ENCODE data around the gene CHRNA4. TPM values are rescaled to one million over a fixed set of nuclear protein-coding genes. Genes with fewer than 3 reads are reported as not detected.

The CHRNA4 gene
- total RNA-seq, 1 experiment from 2014 or later, result 0.11 TPM

DNA sequence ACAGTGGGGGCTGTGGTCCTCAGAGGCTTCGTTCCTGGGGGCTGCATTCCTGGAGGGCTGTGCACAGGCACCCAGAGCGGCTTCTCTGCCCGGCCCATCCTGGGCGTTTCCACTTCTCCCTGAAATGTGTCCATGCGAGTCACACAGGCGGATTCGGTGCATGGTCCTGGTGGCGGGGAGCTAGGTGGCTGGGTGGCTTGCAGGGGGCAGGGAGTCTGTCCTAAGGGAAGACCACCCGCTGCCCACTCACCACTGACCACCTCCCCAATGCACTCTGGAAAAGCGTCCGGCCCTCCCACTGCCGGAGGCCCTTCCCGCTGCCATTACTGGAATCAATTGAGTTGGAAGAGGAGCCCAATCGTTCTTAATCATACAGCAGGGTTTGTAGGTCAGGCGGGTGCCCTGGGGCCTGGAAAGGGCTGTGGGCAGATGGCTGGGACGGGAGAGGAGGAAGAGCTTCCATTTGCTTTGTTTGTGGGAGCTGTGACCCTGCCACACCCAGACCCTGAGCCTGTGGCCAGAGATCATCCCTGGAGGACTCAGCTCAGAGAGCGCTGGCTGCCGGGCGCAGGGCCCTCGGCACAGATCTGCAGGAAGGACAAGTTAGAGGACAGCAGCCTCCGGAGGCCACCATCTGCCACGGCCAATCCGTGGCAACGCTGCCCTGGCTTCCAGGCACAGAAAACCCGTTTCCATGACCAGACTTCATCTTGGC, 6.4 kb downstream of the CHRNA4 start:
- intact Hi-C loops (cut with micrococcal nuclease; ENCODE audit: unreplicated experiment), result no loop called here
- ChIA-PET CTCF (no interaction called here), POLR2A (no interaction called here)
- no peaks in the 10 kb centered on the region for H3K4me1 ChIP-seq
- H3K4me3 ChIP-seq (ENCODE audit: low read depth, low read length), result no peak overlapping the region
- H3K9me3 Mint-ChIP-seq (ENCODE audit: unreplicated experiment), result peaks cover 14% of the 10 kb centered on the region
- H3K9me3 ChIP-seq, result peaks cover 38% of the 10 kb centered on the region
- H3K36me3 Mint-ChIP-seq (ENCODE audit: insufficient read depth, unreplicated experiment), result no peaks in the 10 kb centered on the region
- no TSS peak for BruUV-seq (replicated peaks)
- no peaks in the 10 kb centered on the region for H3K4me1 Mint-ChIP-seq (ENCODE audit: low read depth, unreplicated experiment)
- H3K27me3 ChIP-seq (replicated peaks; ENCODE audit: control insufficient read depth, insufficient read depth, low read length), result no peaks in the 10 kb centered on the region
- H3K27ac Mint-ChIP-seq (ENCODE audit: unreplicated experiment), result no peak overlapping the region
- no peak for DNase-seq
- peaks cover 3% of the 10 kb centered on the region for H3K27me3 Mint-ChIP-seq (ENCODE audit: insufficient read depth, unreplicated experiment)
- TF ChIP-seq, protein P1, sequence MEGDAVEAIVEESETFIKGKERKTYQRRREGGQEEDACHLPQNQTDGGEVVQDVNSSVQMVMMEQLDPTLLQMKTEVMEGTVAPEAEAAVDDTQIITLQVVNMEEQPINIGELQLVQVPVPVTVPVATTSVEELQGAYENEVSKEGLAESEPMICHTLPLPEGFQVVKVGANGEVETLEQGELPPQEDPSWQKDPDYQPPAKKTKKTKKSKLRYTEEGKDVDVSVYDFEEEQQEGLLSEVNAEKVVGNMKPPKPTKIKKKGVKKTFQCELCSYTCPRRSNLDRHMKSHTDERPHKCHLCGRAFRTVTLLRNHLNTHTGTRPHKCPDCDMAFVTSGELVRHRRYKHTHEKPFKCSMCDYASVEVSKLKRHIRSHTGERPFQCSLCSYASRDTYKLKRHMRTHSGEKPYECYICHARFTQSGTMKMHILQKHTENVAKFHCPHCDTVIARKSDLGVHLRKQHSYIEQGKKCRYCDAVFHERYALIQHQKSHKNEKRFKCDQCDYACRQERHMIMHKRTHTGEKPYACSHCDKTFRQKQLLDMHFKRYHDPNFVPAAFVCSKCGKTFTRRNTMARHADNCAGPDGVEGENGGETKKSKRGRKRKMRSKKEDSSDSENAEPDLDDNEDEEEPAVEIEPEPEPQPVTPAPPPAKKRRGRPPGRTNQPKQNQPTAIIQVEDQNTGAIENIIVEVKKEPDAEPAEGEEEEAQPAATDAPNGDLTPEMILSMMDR (IDR thresholded peaks at IDR 0.05; ENCODE audit: insufficient read depth in 1 of 2, low read depth in 1 of 2, low read length in 1 of 2, severe bottlenecking in 1 of 2, unreplicated experiment in 1 of 2), result no peak
- H3K4me3 Mint-ChIP-seq (ENCODE audit: unreplicated experiment), result no peak overlapping the region
- no peaks in the 10 kb centered on the region for H3K36me3 ChIP-seq (ENCODE audit: control insufficient read depth, insufficient read depth, low read length)

DNA sequence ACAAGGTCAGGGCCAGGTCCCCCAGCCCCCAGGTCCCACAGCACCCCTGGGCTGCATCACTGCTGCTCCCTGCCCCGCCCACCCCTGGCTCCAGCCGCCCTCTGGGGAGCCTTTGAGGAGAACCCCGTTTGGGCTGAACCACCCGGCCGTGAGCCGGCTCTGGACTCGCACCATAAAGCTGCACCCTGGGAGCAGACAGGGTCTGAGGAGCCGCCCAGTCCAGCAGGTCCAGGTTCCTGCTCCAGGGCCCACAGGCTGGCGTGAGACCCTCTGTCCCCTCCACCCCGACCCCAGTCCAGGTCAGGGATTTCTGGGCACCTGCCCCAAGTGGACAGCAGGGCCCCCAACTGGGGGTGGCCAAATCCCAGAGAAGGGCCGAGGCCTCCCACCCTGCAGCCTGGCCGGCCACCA, 8.3 kb downstream of the CHRNA4 start:
- Histone ChIP-seq H3K36me3 (ENCODE audit: control insufficient read depth, insufficient read depth, low read length) (no peaks in the 10 kb centered on the region), H3K4me1 (no peaks in the 10 kb centered on the region), H3K27me3 (replicated peaks; ENCODE audit: control insufficient read depth, insufficient read depth, low read length) (no peaks in the 10 kb centered on the region), H3K9me3 (peaks cover 38% of the 10 kb centered on the region), H3K4me3 (ENCODE audit: low read depth, low read length) (no peak overlapping the region)
- DNase-seq, result no peak
- Mint-ChIP-seq H3K27me3 (ENCODE audit: insufficient read depth, unreplicated experiment) (peaks cover 3% of the 10 kb centered on the region), H3K27ac (ENCODE audit: unreplicated experiment) (no peak overlapping the region), H3K4me3 (ENCODE audit: unreplicated experiment) (no peak overlapping the region), H3K36me3 (ENCODE audit: insufficient read depth, unreplicated experiment) (no peaks in the 10 kb centered on the region), H3K9me3 (ENCODE audit: unreplicated experiment) (peaks cover 14% of the 10 kb centered on the region), H3K4me1 (ENCODE audit: low read depth, unreplicated experiment) (no peaks in the 10 kb centered on the region)
- CTCF ChIA-PET, result no interaction called here
- POLR2A ChIA-PET, result no interaction called here
- intact Hi-C loops (cut with micrococcal nuclease; ENCODE audit: unreplicated experiment), result no loop called here
- TF ChIP-seq, protein P1 (IDR thresholded peaks at IDR 0.05; ENCODE audit: insufficient read depth in 1 of 2, low read depth in 1 of 2, low read length in 1 of 2, severe bottlenecking in 1 of 2, unreplicated experiment in 1 of 2), result no peak
- BruUV-seq (replicated peaks), result no TSS peak

DNA sequence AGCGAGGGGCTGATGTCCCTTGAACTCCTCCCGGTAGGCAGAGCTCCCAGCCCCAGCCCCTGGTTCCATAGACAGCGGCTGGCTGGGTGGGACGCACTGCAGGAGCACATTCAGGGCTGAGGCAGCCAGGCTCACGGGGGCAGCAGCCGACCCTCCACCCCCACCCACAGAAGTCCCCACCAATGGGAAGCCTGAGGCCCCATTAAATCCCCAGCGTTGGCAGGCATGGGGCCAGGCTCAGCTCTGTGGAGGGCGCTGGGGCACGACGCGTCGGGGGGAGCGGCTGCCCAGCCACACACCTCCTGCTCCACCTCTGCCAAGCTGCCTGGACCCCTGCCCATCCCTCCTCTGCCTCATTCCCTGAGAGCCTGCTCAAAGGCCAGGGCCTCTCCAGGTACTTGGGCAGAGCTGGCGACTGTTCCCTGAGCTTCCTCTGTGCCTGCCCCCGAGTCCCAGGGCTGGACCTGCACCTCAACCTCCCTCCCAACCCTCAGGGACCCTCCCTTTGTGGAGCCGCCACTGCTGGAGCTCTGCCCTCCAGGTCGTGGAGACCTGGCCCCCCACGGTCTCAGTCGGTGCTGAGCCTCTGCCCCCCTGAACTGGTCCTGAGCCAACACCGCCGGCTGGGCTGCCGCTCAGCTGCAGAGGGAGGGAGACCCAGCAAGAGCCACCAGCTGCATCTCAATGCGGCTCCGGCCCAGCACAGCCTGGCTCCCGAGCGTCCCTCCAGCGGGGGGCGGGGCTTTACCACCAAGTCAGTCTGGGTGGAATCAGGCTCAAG, 9.1 kb downstream of the CHRNA4 start:
- DNase-seq, result no peak
- ChIA-PET POLR2A (no interaction called here), CTCF (interaction anchor here (0.6 to 1.2 kb wide), 2 partner anchors 129 to 186 kb away, joined by 3 read pairs; no protein-coding TSS in a partner anchor)
- Mint-ChIP-seq H3K27ac (ENCODE audit: unreplicated experiment) (no peak overlapping the region), H3K4me3 (ENCODE audit: unreplicated experiment) (no peak overlapping the region), H3K9me3 (ENCODE audit: unreplicated experiment) (peaks cover 14% of the 10 kb centered on the region), H3K36me3 (ENCODE audit: insufficient read depth, unreplicated experiment) (no peaks in the 10 kb centered on the region), H3K4me1 (ENCODE audit: low read depth, unreplicated experiment) (no peaks in the 10 kb centered on the region), H3K27me3 (ENCODE audit: insufficient read depth, unreplicated experiment) (peaks cover 3% of the 10 kb centered on the region)
- intact Hi-C loops (cut with micrococcal nuclease; ENCODE audit: unreplicated experiment), result no loop called here
- no peaks in the 10 kb centered on the region for H3K27me3 ChIP-seq (replicated peaks; ENCODE audit: control insufficient read depth, insufficient read depth, low read length)
- no peaks in the 10 kb centered on the region for H3K36me3 ChIP-seq (ENCODE audit: control insufficient read depth, insufficient read depth, low read length)
- no peak overlapping the region for H3K4me3 ChIP-seq (ENCODE audit: low read depth, low read length)
- H3K4me1 ChIP-seq, result no peaks in the 10 kb centered on the region
- BruUV-seq (replicated peaks), result no TSS peak
- peaks cover 38% of the 10 kb centered on the region for H3K9me3 ChIP-seq
- TF ChIP-seq, protein P1 (IDR thresholded peaks at IDR 0.05; ENCODE audit: insufficient read depth in 1 of 2, low read depth in 1 of 2, low read length in 1 of 2, severe bottlenecking in 1 of 2, unreplicated experiment in 1 of 2), result no peak
